Kidney epithelial cell (primary cell): ENCODE results near the gene RFX8. TPM values are rescaled to one million over a fixed set of nuclear protein-coding genes. Genes with fewer than 3 reads are reported as not detected.

Experiments used
- DNase-seq: peaks from one replicate; pipeline ENCODE4 v3.0.0-alpha.2; 2010; ENCODE audit warnings: low read depth
- H3K27me3 ChIP-seq: 2 replicates; pipeline ENCODE4 v1.6.0; 2011; ENCODE audit warnings: low read length; ENCODE audit not compliant: control insufficient read depth, insufficient read depth
- H3K36me3 ChIP-seq: 2 replicates; pipeline ENCODE4 v1.5.1; 2011; ENCODE audit warnings: low read length; ENCODE audit not compliant: control insufficient read depth, insufficient read depth
- H3K4me3 ChIP-seq: 2 replicates; pipeline ENCODE4 v1.5.1; 2011; ENCODE audit warnings: low read depth, mild to moderate bottlenecking, control low read depth, low read length
- total RNA-seq: library from RNA; depleted of rRNA; stranded (reverse); fragments of >200 nt; gene quantifications from 2 replicates; pipeline ENCODE4 v1.2.3, GENCODE V29; 2015
- TF ChIP-seq, protein P1 (sequence below): IDR thresholded peaks from 2 replicates; pipeline ENCODE4 v1.5.1; 2011; ENCODE audit warnings: mild to moderate bottlenecking, moderate library complexity, low read length, control low read depth, inconsistent platforms; ENCODE audit not compliant: insufficient read depth, poor library complexity, severe bottlenecking

RFX8 gene
- total RNA-seq: 0.25 and 3.3 TPM in 2 replicates

DNA sequence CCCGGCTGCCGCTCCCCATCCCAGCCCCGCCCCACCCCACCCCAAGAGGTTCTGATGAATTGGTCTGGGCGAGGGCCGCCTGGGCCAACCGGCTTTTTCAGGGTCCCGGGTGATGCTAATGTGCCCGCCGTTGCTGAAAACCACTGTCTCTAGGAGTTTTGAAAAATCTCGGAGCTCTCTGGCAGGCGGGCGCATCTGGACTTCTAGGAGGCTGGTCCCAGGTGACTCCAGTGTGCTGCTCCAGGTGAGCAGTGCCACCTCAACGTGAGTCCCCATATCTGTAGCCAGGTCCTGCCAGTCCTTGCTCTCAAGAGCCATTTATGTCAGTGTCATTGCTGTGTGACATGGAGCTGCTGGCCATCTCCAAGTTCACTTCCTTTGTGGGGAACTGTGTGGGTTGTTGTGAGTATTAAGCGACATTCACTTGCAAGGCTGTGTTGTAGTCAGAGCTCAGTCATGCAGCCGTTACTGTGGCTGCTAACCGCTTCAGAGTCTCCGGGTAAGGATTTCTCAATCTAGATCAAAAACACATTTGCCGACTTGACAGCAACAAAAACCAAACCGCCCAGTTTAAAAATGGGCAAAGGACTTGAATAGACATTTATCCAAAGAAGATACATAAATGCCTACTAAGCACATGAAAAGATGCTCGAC lies at the start of gene RFX8:
TSS of gene RFX8 (minus strand) at position 382 of the 654 bp plus-strand sequence. CDS start 8,264 bp downstream, outside the sequence.
- TF ChIP-seq, protein P1, sequence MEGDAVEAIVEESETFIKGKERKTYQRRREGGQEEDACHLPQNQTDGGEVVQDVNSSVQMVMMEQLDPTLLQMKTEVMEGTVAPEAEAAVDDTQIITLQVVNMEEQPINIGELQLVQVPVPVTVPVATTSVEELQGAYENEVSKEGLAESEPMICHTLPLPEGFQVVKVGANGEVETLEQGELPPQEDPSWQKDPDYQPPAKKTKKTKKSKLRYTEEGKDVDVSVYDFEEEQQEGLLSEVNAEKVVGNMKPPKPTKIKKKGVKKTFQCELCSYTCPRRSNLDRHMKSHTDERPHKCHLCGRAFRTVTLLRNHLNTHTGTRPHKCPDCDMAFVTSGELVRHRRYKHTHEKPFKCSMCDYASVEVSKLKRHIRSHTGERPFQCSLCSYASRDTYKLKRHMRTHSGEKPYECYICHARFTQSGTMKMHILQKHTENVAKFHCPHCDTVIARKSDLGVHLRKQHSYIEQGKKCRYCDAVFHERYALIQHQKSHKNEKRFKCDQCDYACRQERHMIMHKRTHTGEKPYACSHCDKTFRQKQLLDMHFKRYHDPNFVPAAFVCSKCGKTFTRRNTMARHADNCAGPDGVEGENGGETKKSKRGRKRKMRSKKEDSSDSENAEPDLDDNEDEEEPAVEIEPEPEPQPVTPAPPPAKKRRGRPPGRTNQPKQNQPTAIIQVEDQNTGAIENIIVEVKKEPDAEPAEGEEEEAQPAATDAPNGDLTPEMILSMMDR: no peak
- H3K36me3 ChIP-seq: no peaks in the 10 kb centered on the region
- peak within 1 kb of the TSS; percentile 34 for H3K4me3 ChIP-seq
- peak; percentile 18 for DNase-seq
- no peaks in the 10 kb centered on the region for H3K27me3 ChIP-seq

DNA sequence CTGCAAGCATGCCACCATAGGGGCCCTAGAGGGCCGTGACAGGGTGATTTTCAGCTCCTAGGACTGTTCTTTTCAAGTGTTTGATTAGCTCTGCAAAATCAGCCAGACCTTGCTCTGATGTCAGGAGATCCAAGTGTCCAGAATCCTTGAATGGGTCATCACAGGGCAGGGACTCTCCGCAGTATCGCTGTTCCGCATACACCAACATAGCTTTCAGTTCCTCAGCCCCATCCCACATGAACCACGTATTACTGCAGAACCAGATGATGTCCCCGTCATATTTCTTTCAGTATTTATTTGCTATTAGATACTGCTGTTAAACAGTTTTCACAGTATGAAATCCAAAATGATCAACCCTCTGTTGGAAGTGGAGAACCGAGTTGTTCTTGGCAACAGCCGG lies 46.6 kb upstream of the RFX8 start:
- Histone ChIP-seq H3K4me3 (no peak overlapping the region), H3K27me3 (no peaks in the 10 kb centered on the region), H3K36me3 (no peaks in the 10 kb centered on the region)
- TF ChIP-seq, protein P1: no peak
- no peak for DNase-seq

DNA sequence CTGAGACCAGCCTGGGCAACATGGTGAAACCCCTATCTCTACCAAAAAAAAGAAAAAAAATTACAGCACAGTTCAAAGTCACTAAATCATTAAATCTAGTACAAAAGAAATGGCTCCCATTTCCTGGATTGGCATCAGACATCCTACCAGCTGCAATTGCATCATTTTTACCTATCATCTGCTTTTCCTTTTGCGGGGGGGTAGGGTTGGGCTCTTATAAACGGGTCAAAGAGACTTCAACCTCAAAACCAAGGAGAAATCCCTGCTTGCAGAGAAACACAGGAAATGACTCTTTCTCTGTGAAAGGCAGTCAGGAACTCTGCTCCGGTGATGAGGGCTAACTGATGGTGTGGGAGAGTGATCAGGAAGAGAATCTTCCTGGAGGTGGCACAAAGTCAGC lies 45.3 kb upstream of the RFX8 start:
- DNase-seq: no peak
- H3K4me3 ChIP-seq: no peak overlapping the region
- no peaks in the 10 kb centered on the region for H3K27me3 ChIP-seq
- TF ChIP-seq, protein P1: no peak
- no peaks in the 10 kb centered on the region for H3K36me3 ChIP-seq

GRCh38 chr2:101518578-101519492 lies 43.9 kb upstream of the RFX8 start:
- DNase-seq: no peak
- no peaks in the 10 kb centered on the region for H3K36me3 ChIP-seq
- H3K4me3 ChIP-seq: no peak overlapping the region
- TF ChIP-seq, protein P1: peak; percentile 67
- no peaks in the 10 kb centered on the region for H3K27me3 ChIP-seq

GRCh38 chr2:101517758-101518271 lies 42.9 kb upstream of the RFX8 start:
- H3K36me3 ChIP-seq: no peaks in the 10 kb centered on the region
- no peak overlapping the region for H3K4me3 ChIP-seq
- DNase-seq: no peak
- TF ChIP-seq, protein P1: no peak
- no peaks in the 10 kb centered on the region for H3K27me3 ChIP-seq
